ENCODE data around the gene AGO4. TPM values are rescaled to one million over a fixed set of nuclear protein-coding genes. Genes with fewer than 3 reads are reported as not detected.
A peak's percentile ranks its signal among the peaks of the same experiment; 100 is the strongest.
"Not testable (repeated sequence)": the region's sequence is repeated elsewhere in the genome, so short reads cannot be mapped to it uniquely, and the experiment has no call there.

Gene AGO4
- polyA plus RNA-seq, 3 donors: 20.0 to 46.9 (median 24.0) TPM

GRCh38 chr1:35773711-35774110 is 34.1 kb upstream of the AGO4 start:
- H3K9ac ChIP-seq (ENCODE audit: insufficient read depth, low read length, poor library complexity, severe bottlenecking): no peak overlapping the region
- no peak for TF ChIP-seq CTCF (IDR thresholded peaks at IDR 0.05)
- no peak overlapping the region for H3K4me2 ChIP-seq (replicated peaks; ENCODE audit: extremely low read depth, low read length, poor library complexity, severe bottlenecking)
- no peak for DNase-seq
- Mint-ChIP-seq H3K4me3 (peak overlapping the region in 1 of 2 donors; percentile 16), H3K27me3 (ENCODE audit: low read depth in 3 of 3) (peaks cover 0 to 3% (median 2%) of the 10 kb centered on the region in 3 donors), H3K27ac (no peak overlapping the region), H3K36me3 (no peaks in the 10 kb centered on the region), H3K4me1 (peaks cover 13% of the 10 kb centered on the region), H3K9me3 (no peaks in the 10 kb centered on the region)
- intact Hi-C loops (cut with micrococcal nuclease): loop anchor here (2.0 to 5.0 kb wide), 2 partner anchors 205 to 211 kb away; no protein-coding TSS in a partner anchor
- H3K36me3 ChIP-seq (replicated peaks in 1 of 2; ENCODE audit: control insufficient read depth in 1 of 2, insufficient read depth in 2 of 2, low read length in 2 of 2): no peaks in the 10 kb centered on the region
- H3K4me1 ChIP-seq (ENCODE audit: control insufficient read depth in 1 of 2, insufficient read depth in 2 of 2, low read length in 2 of 2): peaks cover 7 to 9% of the 10 kb centered on the region in 2 donors
- H4K20me1 ChIP-seq (ENCODE audit: insufficient read depth, low read length): no peaks in the 10 kb centered on the region
- H2AFZ ChIP-seq (ENCODE audit: insufficient read depth, low read depth, low read length, poor library complexity, severe bottlenecking): no peak overlapping the region
- no peaks in the 10 kb centered on the region for H3K27me3 ChIP-seq (ENCODE audit: control insufficient read depth in 2 of 2, insufficient read depth in 2 of 2, low read length in 2 of 2)
- H3K79me2 ChIP-seq (ENCODE audit: insufficient read depth, low read length): peaks cover 4% of the 10 kb centered on the region
- H3K27ac ChIP-seq (ENCODE audit: low read depth in 1 of 2, low read length in 2 of 2): no peak overlapping the region
- H3K4me3 ChIP-seq (replicated peaks in 1 of 3; ENCODE audit: low read depth in 2 of 3, low read length in 3 of 3): no peak overlapping the region
- H3K9me3 ChIP-seq (replicated peaks in 1 of 2; ENCODE audit: control insufficient read depth in 1 of 2, insufficient read depth in 1 of 2, low read length in 2 of 2): no peaks in the 10 kb centered on the region

DNA sequence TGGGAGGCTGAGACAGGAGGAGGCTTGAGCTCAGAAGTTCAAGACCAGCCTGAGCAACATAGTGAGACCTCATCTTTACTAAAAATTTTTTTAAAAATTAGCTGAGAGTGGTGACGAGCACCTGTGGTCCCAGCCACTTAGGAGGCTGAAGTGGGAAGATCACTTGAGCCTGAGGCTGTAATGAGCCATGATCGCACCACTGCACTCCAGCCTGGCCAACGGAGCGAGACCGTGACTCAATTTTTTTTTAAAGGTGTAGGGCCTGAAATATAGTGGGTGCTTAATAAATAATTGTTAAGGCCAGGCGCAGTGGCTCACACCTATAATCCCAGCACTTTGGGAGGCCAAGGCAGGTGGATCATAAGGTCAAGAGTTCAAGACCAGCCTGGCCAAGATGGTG is 31.6 kb upstream of the AGO4 start:
- H3K4me3 ChIP-seq (replicated peaks in 1 of 3; ENCODE audit: low read depth in 2 of 3, low read length in 3 of 3); H3K4me3 Mint-ChIP-seq: not testable (repeated sequence)

More for the DNA sequence above, 31.6 kb upstream of the AGO4 start:
- H3K9me3 ChIP-seq (replicated peaks in 1 of 2; ENCODE audit: control insufficient read depth in 1 of 2, insufficient read depth in 1 of 2, low read length in 2 of 2); H3K27ac ChIP-seq (ENCODE audit: low read depth in 1 of 2, low read length in 2 of 2); DNase-seq; H3K27me3 ChIP-seq (ENCODE audit: control insufficient read depth in 2 of 2, insufficient read depth in 2 of 2, low read length in 2 of 2); H3K27me3 Mint-ChIP-seq (ENCODE audit: low read depth in 3 of 3); H3K79me2 ChIP-seq (ENCODE audit: insufficient read depth, low read length); H3K4me2 ChIP-seq (replicated peaks; ENCODE audit: extremely low read depth, low read length, poor library complexity, severe bottlenecking); H4K20me1 ChIP-seq (ENCODE audit: insufficient read depth, low read length); H2AFZ ChIP-seq (ENCODE audit: insufficient read depth, low read depth, low read length, poor library complexity, severe bottlenecking); H3K36me3 Mint-ChIP-seq; H3K9me3 Mint-ChIP-seq; H3K36me3 ChIP-seq (replicated peaks in 1 of 2; ENCODE audit: control insufficient read depth in 1 of 2, insufficient read depth in 2 of 2, low read length in 2 of 2); intact Hi-C loops (cut with micrococcal nuclease); H3K4me1 ChIP-seq (ENCODE audit: control insufficient read depth in 1 of 2, insufficient read depth in 2 of 2, low read length in 2 of 2); H3K9ac ChIP-seq (ENCODE audit: insufficient read depth, low read length, poor library complexity, severe bottlenecking); H3K27ac Mint-ChIP-seq: not testable (repeated sequence)
- H3K4me1 Mint-ChIP-seq: peaks cover 12% of the 10 kb centered on the region
- 86% methylated on average over 2 of the region's 6 CpGs for WGBS (ENCODE audit: insufficient coverage)

Data from CD14-positive monocyte (primary cell).